Stimulated activated CD8-positive, alpha-beta memory T cell treated with anti-CD3 and anti-CD28 coated beads, Interleukin-7, amount 100 ng/mL, for 24 hours (primary cell): ENCODE measurements around the gene NOS1AP.
"Not testable (repeated sequence)": the region's sequence is repeated elsewhere in the genome, so short reads cannot be mapped to it uniquely, and the experiment has no call there.

Source experiments
- DNase-seq: peaks from one replicate; pipeline ENCODE4 v3.0.0-alpha.2; 2020; ENCODE audit warnings: low read depth

The NOS1AP gene

DNA sequence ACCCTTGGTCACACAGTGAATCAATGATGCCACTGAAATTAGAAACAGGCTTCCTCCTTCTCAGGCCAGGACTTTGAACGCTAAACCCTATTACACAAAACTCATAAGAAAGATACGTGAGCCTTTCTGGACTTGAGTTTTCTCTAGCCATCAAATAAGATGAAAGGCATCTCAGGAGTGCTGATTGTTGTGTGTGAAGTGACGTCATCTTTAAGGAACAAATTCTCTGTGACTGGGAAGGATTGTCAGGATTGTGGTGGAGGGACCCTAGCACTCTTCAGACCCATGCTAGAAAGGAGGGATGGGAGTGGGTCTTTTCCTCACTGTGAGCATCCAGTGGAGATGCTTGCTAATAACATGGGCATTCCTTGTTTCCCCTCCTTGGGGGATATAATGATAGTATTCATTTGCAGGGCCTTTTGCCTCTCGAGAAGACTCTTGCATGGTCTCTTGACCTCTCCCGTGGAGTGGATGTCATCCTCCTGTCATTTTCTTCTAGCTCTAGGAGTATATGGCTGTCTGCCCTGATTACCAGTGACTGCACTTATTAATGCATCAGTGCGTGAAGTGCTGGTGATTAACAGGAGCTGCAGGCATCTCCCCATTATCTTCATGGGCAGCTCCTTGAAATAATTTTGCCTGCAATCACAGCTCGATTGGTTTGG is 267.3 kb downstream of the NOS1AP start:
- no peak for DNase-seq

GRCh38 chr1:162342452-162342983 is 273.0 kb downstream of the NOS1AP start:
- no peak for DNase-seq

GRCh38 chr1:162343470-162343869 is 274.0 kb downstream of the NOS1AP start:
- no peak for DNase-seq

DNA sequence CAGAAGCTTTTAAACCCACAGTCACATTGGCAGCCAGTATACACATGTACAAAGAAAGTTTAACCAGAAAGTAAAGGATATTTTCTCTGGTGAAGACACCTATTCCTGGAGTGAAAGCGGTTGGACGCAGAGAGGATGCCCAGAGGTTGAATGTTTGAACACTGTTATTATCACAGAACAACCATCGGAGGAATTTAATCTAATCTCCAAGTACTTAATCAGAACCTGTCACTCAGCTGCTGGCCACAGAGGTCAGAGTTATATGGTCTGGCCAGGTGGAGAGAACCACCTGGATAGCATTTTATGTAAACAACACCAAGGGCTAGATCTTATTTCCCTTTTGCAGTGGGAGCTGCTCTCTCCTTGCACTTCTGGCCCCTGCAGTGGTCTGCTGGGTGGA is 277.8 kb downstream of the NOS1AP start:
- no peak for DNase-seq

GRCh38 chr1:162349635-162350330 is 280.3 kb downstream of the NOS1AP start:
- no peak for DNase-seq

DNA sequence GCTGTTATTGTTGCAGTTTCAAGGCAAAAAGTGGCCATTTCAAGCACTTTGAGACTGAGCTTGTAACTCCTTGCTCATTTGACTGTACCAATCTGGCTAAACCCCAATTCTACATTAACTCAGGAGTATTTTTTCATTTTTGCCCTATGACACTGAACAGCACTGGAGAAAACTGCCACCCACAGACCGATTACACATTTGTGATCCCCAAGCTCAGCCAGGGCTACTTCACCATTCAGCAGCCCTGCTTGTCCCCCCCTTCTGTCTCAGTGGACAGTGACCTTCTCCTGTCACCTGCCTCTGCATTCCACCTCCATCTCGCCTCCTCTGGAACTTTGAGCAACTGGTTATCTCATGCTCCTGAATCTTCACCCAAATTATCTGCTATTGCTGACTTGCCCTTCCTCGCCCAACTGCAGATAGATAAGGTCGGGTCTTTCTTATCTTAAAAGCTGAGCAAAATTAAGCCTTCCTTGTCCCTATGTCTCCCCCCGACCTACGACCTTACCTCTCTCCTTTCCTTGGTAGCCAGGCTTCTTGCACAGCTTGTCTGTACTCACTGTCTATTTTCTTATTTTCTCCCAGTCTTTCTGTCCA is 281.9 kb downstream of the NOS1AP start:
- no peak for DNase-seq

DNA sequence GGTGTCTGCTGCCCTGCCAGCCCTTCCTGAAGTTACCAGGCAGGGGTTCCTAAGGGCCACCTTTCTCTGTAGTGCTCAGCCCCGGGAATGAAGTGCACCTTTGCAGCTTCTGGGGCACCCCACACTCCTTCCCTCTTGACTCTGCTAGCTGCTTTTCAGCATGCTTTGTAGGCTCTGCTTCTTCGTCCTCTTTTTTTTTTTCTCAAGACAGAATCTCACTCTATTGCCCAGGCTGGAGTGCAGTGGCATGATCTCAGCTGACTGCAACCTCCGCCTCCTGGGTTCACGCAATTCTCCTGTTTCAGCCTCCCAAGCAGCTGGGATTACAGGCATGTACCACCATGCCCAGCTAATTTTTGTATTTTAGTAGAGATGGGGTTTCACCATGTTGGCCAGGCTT is 282.4 kb downstream of the NOS1AP start:
- DNase-seq: not testable (repeated sequence)

GRCh38 chr1:162353078-162353477 is 283.6 kb downstream of the NOS1AP start:
- no peak for DNase-seq

GRCh38 chr1:162353702-162354101 is 284.2 kb downstream of the NOS1AP start:
- no peak for DNase-seq

- DNase-seq: no peak
These were observed 288.3 kb downstream of the NOS1AP start for GRCh38 chr1:162357681-162358266.

DNA sequence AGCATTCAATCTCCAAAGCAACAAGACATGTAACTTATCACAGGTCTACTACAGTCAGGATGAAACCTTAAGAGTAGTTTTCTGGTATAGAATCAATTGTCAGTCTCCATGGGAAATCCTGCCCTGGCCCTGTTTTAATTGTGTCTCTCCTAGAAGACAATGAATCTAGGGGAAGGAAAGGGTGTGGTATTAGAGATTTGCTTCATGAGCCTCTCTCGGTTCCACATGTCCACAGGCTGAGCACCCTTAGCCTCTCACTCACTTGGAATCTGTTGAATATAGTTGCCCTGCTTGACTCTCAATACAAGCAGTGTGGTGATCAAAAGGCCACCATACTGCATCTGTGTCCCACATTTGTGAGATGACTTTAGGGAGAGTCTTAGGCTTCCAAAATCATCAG is 289.4 kb downstream of the NOS1AP start:
- DNase-seq: no peak

- no peak for DNase-seq
These were observed 290.2 kb downstream of the NOS1AP start for GRCh38 chr1:162359523-162360236.

- no peak for DNase-seq
These were observed 290.9 kb downstream of the NOS1AP start for GRCh38 chr1:162360237-162360873.

DNA sequence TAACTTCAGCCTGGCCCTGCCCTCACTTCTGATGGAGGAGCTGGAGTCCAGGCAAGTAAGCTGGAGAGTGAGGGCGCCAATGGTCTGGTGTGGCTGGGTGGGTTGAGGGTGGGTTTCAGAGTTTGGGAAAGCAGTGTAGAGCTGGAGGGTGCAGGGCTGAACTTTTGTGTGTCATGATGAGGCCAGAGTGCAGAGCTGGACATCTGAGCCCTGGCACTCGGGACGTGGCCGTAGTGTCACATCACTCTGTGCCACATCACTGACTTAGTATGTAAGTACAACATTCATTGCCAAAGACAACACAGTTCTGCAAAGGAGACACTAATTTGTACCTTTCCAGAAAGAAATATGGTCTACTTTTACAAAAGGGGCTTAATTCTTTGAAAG is 291.4 kb downstream of the NOS1AP start:
- DNase-seq: no peak

DNA sequence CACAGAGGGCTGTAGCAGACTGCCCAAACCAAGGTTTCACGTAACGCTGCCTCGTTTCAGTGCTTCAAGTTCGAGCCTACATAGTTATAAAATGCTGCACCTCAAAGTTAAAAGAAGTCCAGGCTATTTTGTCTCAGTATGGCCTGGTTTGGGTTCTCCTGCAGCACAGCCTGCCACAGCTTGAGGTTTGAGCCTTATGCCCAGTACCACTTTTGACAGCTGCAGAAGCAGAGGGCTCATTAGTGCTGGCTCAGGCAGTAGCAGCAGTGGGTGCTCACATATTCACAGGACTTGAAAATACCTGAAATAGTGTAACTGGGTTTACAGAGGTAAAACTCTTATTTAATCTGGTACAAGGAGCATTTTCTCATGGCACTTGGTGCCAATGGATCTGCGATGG is 291.9 kb downstream of the NOS1AP start:
- no peak for DNase-seq

DNA sequence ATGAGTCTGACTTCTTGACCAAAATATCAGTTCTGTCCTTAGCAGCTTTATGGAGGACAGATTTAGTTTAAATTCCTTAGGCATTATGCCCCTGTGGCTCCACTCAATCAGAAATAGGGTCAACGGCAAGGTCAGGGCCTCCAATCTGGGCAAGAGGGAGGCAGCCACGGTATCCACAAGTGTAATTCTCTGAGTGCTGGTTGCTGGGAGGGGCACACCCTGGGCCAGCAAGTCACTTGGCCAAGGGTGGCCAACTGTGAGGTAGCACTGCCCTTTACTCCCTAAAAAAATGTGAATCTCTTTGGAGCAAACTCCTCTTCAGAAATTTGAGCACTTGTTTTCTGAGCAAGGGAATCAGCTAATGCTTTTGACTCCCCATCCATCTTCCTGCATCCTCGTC is 294.3 kb downstream of the NOS1AP start:
- DNase-seq: no peak

DNA sequence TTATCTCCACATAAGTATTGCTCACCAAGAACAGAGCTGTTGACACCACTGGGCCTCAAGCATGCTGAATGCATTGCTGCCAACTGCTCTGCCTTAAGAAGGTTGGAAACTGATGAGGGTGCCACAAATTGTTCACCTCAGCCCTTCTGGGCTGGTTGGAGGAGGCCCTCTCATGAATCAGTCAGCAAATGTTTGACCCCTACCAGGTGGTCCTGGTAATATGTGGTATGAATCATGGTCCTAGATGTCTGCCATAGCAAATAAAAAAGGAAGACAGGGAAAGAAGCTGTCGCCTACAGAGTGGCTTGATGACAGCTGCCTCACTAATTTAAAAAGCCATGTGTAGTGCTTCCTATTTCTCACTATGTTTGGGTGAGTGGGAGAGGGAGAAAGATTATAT is 295.0 kb downstream of the NOS1AP start:
- DNase-seq: no peak

DNA sequence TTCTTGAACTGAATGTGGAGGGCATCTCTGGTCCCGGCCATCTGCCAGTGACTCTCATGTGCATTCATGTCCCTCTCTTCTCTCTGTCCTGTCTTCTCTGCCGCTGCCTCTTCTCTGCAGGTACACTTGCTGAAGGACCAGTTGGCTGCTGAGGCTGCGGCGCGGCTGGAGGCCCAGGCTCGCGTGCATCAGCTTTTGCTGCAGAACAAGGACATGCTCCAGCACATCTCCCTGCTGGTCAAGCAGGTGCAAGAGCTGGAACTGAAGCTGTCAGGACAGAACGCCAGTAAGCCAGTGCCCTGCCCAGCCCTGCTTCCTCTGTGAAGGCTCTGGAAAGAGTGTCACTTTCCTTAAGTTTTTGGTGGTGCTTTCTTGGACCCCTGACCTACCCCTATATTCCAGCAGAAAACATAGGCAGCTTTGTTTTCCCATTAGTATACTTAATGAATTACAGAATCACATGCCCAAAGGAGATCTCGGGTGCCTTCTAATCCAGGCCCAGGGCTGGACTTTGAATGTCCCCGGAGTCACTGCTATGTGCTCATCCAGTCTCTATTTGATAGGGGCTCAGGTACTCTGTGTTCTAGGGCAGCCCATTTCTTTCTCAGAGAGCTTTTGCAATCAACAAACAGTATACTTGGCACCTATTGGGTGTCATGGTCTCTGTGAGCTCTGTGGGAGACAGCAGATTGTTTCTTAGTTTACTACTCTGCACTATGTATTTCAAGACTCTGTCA is 296.0 kb downstream of the NOS1AP start:
- no peak for DNase-seq

GRCh38 chr1:162366149-162366548 is 296.7 kb downstream of the NOS1AP start:
- no peak for DNase-seq

DNA sequence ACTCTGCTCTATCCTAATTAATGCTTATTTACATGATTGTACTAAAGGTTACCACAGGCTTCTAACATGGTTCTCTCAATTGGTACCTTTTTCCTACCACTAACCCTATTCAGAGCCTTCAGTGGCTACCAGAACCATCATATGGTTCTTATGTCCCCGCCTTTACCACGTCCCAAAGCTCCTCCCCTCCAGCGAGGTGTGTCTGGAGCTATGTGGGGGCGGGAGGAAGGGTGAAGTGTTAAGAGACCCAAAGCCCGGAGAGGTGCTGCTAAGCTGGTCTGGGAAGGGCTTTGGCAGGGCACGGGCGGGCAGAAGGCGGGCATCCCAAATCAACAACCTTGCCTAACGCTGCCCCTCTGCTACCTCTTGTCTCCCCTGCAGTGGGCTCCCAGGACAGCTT is 297.2 kb downstream of the NOS1AP start:
- no peak for DNase-seq

GRCh38 chr1:162367073-162367472 is 297.6 kb downstream of the NOS1AP start:
- DNase-seq: no peak
